Fibroblast of the aortic adventitia (primary cell): ENCODE data around the gene TMEM255B. TPM values are rescaled to one million over a fixed set of nuclear protein-coding genes. Genes with fewer than 3 reads are reported as not detected.
"Not testable (repeated sequence)": the region's sequence is repeated elsewhere in the genome, so short reads cannot be mapped to it uniquely, and the experiment has no call there.

ENCODE experiments used
- DNase-seq: peaks from one replicate; pipeline ENCODE4 v3.0.0-alpha.2; 2010; ENCODE audit warnings: low read depth
- H3K4me3 ChIP-seq: 2 replicates; pipeline ENCODE4 v1.5.1; 2011; ENCODE audit warnings: low read depth, mild to moderate bottlenecking, control low read depth, low read length, moderate library complexity
- total RNA-seq: library from RNA; depleted of rRNA; stranded (reverse); fragments of >200 nt; gene quantifications from 2 replicates; pipeline ENCODE4 v1.2.3, GENCODE V29; 2012; ENCODE audit warnings: low replicate concordance
- TF ChIP-seq, protein P1 (sequence below): IDR thresholded peaks from 2 replicates; pipeline ENCODE4 v1.5.1; 2011; ENCODE audit warnings: mild to moderate bottlenecking, low read length, control low read depth, inconsistent platforms; ENCODE audit not compliant: insufficient read depth

TMEM255B gene
- not detected in 2 replicates for total RNA-seq

DNA sequence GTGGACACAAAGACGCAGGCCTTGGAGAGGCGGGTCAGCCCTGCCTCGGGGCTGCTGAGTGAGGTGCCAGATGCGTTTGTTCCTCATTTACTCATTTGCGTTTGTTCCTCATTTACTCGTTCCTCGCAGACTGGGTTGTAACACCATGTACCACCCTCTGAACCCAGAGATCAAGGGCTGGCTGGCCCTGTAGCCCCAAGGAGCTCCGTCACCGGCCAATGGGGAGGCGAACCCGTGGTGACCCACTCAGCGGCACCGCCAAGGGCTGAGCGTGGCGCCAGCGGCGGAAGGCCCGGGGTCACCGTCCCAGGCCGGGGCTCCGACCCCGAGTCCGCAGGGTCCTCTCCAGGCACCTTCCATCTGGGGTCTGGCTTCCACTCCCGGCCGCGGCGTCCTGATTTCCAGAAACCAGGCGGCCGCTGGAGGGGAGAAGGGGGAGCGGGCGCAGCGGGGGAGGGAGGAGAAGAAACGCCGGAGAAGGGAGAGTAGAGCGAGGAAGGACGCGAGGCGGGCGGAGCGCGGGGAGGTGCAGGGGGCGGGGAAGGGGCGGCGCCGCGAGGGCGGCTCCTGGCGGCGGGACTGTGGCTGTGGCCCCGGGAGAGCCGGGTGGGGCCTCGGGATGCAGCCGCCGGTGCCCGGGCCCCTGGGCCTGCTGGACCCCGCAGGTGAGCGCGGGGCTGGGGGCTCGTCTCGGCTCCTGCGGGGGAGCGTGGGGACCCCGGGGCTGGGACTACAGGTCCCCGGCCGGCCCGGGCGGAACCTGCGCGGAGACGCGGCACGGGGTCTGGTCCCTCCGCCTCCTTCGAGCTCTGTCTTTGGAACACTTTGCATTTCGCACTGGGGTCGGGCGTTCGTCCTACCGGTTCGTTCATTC lies at the start of gene TMEM255B:
Gene TMEM255B (plus strand): TSS at position 576 of the 874 bp plus-strand sequence. CDS start 44 bp downstream, at position 620.
- TF ChIP-seq, protein P1, sequence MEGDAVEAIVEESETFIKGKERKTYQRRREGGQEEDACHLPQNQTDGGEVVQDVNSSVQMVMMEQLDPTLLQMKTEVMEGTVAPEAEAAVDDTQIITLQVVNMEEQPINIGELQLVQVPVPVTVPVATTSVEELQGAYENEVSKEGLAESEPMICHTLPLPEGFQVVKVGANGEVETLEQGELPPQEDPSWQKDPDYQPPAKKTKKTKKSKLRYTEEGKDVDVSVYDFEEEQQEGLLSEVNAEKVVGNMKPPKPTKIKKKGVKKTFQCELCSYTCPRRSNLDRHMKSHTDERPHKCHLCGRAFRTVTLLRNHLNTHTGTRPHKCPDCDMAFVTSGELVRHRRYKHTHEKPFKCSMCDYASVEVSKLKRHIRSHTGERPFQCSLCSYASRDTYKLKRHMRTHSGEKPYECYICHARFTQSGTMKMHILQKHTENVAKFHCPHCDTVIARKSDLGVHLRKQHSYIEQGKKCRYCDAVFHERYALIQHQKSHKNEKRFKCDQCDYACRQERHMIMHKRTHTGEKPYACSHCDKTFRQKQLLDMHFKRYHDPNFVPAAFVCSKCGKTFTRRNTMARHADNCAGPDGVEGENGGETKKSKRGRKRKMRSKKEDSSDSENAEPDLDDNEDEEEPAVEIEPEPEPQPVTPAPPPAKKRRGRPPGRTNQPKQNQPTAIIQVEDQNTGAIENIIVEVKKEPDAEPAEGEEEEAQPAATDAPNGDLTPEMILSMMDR, result peak; percentile 7
- peak; percentile 39 for DNase-seq
- peak within 1 kb of the TSS; percentile 66 for H3K4me3 ChIP-seq

DNA sequence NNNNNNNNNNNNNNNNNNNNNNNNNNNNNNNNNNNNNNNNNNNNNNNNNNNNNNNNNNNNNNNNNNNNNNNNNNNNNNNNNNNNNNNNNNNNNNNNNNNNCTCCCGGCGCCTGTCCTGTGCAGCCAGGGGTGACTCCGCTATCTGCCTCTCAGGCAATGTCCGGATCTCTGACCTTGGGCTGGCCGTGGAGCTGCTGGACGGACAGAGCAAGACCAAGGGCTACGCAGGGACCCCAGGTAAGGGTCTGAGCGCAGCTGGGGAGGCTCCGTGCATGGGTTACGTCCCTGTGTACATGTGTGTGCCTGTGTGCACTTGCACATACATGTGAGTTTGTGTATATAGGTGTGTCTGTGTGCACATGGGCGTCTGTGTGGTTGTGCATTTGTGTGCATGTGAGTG lies 36.1 kb upstream of the TMEM255B start:
- DNase-seq, result no peak
- TF ChIP-seq, protein P1, result no peak
- H3K4me3 ChIP-seq, result no peak overlapping the region

DNA sequence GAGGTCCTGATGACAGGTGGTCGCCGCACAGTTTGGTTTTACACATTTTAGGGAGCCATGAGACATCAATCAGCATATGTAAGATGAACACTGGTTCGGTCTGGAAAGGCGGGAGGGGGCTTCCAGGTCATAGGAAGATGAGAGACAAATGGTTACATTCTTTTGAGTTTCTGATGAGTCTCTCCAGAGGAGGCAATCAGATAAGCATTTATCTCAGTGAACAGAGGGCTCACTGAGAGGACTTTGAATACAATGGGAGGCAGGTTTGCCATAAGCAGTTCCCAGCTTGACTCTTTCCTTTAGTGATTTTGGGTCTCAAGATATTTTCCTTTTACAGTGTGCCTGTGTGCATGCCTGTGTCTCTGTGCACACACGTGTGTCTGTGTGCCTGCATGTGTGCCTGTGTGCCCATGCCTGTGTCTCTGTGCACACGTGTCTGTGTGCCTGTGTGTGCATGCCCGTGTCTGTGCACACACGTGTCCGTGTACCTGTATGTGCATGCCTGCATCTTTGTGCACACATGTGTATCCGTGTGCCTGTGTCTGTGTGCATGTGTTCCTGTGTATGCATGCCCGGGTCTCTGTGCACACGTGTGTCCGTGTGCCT lies 35.5 kb upstream of the TMEM255B start:
- TF ChIP-seq, protein P1, result no peak
- no peak for DNase-seq

DNA sequence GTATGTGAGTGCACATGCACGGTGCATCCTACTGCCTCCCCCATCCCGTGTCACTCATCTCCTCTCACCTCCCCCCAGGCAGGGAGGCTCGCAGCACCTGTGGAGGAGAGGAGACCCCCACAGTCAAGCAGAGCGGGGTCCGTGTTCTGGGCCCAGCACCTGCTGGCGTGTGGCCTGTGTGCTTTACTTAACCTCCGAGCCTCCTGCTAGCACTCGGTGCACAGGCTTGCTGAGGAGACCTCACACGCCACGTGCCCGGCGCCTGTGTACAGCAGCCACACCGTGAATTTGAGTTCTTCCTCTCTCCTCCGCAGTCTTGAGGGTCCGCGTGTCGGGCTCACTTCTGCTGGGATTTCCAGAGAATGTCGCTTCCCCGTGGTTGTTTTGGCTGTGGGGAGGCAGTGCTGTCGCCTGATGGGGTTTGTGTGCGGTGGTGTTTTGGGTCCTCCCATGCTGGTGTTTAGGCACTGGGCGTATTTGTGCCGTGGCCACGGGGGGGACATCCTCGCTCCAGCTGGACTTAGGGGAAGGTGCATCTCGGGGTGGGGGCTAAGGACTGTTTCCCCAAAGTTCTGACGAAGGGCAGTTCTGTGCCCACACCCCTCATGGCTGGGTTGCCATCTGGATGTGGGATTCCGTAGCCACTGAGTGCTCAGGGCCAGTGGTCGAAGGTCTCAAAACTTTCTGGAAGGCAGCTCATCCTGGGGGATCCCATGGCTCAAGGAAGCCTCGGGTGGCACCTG lies 34.8 kb upstream of the TMEM255B start:
- no peak overlapping the region for H3K4me3 ChIP-seq
- no peak for DNase-seq
- TF ChIP-seq, protein P1, result no peak

More for the DNA sequence above, 35.5 kb upstream of the TMEM255B start:
- no peak overlapping the region for H3K4me3 ChIP-seq

DNA sequence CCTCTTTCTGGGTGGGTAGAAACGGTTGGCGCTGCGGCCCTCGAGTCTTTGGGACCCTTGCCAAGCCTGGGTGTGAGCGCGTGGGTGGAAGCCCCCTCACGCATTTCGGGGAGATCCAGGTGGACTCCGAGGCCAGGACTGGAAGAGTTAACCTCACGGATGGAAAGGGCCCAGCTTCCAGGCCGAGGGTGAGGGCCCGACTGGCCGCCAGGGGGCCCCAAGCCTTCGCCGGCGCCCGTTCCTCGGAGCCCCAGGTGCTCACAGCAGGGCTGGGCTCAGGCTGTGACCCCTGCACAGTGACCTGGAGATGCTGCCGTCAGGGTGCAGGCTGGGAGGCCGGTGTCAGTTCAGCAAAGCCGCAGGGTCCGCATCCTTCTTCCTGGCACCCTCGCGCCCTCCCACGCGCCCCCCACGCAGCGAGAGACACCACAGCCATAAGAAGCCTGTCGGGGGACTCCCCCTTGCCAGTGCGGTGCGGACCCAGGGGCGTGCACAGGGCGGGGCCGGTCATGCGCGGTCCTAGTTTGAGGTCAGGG lies 34.2 kb upstream of the TMEM255B start:
- peak; percentile 47 for DNase-seq
- TF ChIP-seq, protein P1, result peak; percentile 77
- peak overlapping the region; percentile 56 for H3K4me3 ChIP-seq

DNA sequence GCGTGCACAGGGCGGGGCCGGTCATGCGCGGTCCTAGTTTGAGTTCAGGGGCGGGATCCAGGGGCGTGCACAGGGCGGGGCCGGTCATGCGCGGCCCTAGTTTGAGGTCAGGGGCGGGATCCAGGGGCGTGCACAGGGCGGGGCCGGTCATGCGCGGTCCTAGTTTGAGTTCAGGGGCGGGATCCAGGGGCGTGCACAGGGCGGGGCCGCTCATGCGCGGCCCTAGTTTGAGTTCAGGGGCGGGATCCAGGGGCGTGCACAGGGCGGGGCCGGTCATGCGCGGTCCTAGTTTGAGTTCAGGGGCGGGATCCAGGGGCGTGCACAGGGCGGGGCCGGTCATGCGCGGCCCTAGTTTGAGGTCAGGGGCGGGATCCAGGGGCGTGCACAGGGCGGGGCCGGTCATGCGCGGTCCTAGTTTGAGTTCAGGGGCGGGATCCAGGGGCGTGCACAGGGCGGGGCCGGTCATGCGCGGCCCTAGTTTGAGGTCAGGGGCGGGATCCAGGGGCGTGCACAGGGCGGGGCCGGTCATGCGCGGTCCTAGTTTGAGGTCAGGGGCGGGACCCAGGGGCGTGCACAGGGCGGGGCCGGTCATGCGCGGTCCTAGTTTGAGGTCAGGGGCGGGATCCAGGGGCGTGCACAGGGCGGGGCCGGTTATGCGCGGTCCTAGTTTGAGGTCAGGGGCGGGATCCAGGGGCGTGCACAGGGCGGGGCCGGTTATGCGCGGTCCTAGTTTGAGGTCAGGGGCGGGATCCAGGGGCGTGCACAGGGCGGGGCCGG lies 33.5 kb upstream of the TMEM255B start:
- not testable (repeated sequence) for DNase-seq, H3K4me3 ChIP-seq

DNA sequence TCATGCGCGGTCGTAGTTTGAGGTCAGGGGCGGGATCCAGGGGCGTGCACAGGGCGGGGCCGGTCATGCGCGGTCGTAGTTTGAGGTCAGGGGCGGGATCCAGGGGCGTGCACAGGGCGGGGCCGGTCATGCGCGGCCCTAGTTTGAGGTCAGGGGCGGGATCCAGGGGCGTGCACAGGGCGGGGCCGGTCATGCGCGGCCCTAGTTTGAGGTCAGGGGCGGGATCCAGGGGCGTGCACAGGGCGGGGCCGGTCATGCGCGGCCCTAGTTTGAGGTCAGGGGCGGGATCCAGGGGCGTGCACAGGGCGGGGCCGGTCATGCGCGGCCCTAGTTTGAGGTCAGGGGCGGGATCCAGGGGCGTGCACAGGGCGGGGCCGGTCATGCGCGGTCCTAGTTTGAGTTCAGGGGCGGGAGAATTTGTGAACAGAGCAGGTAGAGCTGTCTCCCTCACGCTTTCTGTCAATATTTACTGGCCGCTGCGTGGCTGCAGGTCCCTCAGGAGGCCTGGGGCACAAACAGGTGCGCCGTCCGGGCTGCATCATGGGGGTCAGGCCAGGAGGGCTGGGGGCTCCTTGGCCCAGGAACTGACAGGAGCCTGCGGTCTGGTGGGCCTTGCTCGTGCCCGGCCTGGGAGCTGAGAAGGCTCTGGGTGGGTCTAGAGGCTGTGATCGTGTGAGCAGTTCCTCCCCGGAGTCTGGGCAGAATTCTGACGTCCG lies 32.8 kb upstream of the TMEM255B start:
- H3K4me3 ChIP-seq, result peak overlapping the region; percentile 25
- DNase-seq, result not testable (repeated sequence)
